ENCODE results near the gene WDR1.

WDR1 gene

DNA sequence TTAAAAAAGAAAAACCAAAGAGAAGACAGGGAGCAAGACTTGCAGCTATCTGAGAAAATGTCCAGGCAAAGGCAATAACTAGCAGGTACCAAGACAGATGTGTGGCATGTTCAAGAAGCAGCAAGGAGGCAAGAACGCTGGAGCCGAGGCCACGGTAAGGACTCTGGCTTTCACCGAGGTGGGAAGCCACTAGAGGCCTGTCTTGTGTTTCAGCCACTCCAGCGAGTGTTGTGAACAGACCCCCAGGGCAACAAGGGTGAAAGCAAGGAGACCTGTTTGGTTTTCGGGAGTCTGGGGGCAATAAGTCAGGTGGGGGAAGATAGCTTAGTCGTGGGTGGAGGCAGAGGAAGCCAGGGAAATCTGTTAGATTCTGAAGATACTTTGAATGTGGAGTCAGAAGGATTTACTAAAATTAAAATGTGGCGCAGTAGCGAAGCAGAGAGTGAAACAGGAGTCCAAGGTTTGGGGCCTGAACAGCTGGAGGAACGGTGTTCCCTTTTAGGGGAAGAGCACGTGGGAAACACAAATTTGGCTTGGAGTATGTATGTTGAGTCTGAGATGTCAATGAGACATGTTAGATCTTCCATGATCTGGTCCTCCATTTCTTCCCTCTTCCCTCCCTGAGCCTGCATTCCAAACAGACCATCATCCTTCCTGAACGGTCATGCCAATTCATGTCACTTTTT, 3.1 kb downstream of the WDR1 start:
- DNase-seq: no peak

DNA sequence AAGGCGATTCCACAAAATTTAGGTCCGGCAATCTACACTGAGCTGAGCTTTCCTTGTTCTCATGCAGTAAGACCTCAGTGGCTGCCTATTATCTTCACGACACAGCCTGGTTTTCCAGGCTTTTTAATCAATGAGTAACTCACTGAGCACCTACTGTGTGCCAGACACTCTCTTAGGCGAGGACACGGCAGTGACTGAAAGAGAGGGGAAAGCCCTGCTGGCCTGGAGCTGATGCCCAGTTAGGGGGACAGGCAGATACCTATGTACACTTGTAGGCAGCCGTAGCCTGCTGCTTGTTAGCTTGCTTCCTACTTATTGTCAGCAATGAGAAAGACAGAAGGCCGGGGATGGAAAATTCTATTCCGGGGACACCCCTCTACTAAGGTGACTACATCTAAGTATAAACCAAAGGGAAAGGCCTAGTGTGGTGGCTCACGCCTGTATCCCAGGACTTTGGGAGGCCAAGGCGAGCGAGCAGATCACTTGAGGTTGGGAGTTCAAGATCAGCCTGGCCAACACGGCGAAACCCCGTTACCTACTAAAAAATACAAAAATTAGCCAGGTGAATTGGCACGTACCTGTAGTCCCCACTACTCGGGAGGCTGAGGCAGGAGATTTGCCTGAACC, 3.8 kb downstream of the WDR1 start:
- DNase-seq: peak in 1 of 2 experiments; percentile 14

DNA sequence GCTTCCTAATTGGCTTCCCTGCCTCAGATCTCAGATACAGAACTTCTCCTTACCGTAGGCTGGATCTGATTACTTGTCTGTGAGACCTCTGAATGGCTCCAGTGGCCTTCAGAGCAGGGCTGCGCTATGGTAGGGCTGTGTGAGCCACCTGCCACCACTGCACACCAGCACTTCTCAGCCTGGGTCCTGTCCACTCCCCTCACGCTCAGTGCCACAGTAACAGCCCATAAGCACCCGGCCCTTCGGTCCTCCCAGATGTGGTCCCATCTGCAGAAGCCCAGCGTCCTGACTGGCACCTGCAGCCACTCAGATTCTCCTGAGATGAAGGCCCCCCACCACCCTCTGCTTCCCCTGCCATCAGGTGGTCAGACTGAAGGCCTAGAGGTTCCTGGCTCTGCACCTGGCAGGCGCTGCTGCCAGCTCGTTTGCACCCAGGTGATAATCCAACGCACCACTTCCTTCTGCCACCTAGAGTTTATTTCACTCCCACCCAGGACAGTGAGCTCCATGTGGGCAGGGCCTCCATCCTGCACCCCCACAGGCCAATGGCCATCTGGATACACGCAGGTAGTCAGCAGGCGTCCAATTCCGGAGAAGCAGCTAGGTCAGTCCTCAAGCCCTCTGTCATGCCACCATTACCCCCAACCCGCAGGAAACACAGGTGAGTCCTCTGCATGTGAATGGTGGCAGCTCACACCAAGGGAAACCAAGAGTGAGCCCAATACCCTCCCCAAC, 5.4 kb downstream of the WDR1 start:
- DNase-seq: peak in 1 of 2 experiments; percentile 21

DNA sequence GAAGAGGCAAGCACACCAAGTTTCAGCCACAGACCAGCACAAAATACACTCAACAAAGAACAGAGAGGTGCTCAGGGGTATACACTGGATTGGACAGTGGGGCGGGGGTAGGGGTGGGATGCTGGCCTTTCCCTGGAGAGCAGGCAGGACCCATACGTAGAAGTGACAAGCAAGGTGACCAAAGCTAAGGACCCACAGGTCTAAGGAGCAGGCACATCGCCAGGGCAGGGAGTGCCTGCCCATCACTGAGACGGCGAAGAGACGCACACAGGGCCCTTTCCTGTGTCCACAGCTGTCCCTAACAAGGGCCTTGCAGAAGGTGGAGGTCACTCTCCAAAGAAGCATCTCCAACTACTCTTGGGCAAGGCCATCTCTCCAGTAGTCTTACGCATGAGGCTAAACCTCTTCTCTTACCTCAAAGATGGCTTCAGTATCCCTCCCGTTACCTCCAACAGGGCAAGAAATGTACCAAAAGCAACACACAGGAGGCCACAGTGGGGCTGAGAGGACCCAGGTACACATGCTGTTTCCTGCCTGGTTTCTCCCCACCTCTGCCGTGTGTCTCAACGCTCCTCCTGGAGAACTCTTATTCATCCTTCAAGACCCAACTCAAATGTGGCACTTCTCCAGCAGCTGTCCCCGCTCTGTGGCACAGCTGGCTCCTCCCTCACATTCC, 6.5 kb downstream of the WDR1 start:
- no peak for DNase-seq

DNA sequence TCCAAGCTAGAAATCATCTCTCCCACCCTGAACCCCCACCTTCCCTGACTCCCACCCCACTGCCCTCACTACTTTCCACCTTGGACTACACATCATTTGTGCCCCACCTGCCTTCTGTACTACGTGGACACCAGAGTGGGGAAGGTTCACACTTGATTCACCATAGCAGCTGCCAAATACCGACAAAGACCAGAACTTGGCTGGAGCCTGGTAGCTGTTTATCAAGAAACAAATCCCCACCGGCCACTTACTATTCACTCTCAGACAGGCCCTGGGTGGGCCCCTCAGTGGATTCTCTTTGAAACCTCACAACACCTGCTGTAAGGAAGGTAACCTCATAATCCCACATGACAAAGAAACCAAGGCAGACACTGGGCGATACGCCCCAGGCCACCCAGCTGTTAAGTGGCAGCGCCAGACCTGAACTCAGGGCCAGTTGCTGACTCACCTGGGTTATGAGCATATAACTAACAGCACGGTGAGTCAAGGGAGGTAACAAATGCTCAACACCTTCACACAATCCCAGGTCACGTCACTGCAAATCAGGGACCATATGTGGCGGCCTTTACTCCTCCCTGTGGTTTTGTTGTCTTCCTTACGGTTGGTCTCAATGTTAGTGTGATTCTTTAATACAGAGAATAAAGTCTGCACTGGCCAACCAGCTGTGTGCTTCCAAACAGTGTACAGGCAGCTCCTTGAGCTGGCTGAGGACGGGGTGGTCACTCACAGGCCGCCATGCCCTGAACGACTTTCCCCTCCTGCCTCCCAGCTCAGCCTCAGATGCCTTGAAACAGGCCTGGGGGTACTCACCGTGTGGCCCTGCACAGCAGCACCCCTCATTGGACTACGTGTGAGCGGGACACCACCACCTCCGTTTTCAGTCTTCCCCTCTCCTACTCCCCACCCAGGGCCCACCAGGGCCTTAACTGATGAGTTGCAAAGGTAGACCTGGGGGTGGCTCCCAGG, 7.5 kb downstream of the WDR1 start:
- DNase-seq: peak; percentile 55 to 65

DNA sequence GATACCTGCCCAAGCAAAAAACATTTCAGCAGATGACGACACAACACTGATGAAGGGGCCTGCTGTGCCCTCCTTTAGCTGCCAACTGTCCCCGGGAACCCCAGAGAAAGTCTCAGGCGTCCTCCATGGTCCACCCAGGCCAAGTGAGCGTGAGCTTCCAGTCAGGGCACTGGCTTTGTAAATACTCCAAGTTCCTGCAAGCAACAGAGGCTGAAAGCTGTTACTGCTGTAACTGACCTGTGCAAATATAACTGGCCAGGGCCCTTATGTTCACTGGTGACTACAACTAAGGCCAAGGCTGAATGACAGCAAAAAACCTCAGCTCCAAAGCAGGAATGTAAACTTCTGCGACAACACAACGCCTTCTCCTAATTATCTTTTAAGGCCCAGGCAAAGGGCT, 8.2 kb downstream of the WDR1 start:
- no peak for DNase-seq

DNA sequence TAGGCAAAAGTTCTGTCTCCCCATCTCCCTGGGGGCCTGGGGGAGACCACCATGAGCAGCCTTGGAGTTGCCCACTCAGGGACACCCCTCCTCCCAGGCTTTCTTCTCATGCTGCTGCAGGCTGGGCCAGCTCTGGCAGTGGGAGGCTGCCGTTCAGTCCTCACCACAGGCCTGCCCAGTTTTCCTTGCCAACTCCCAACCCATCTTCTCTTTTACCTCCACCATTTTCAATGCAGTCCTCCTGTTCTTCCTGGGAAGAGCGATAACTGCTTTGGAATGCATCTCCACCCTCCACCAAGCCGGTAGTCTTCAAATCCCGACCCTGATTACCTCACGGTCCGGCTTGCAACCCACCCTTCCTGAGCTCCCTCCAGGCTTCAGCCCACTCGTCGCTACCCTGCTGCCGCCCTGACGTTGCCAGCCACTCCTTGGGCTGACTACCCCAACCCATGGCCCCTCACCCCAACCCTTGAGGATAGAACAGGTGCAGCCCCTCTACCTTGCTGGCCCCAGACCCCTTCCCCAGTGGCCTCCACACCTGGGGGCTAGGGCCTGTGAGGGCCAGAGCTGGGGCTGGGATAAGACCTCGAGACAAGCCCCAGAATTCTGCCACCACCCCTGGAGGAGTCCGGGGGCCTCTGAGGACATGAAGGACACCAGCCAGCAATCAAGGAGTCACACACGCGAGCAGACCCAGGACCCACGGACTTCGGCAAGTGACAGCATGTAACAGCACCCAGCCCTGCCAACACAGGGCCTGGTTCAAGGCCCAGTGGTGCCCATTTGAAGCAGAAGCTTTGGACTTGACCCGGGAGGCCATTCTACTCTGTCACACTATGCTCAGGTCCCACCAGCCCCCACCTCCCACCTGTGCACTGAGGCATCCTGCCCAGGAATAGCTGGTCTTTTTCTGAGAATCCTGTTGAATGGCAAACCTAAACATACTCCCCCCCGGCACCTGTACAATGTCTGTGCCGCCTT, 9.2 kb downstream of the WDR1 start:
- DNase-seq: no peak

DNA sequence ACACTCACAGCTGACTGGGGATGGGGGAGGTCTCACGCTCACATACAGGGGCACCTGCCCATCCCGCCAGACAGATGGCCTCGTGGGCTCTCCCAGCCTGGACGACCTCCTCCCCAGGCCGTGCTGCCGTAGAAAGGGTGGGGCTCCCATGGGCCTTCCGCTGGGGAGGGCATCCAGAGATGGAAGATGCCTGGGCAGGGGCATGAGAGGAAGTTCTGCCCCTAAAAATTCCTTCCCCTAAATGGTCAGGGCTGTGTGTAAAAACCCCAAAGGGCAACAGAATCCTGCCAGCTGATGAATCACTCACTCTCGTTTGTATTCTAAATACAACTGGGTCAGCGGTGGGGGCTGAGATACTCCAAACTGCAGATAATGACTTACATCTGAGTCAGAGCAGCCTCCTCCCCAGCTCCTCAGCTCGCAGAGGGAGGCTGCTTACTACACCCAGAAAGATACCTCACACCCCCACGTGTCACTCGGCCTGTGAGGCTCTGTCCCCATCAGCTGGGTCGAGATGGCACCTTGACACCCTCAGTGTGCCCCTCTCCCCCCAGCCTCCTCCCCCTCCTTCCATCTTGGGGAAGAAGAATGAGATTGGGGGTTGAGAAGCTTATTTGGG, 10.1 kb downstream of the WDR1 start:
- DNase-seq: peak; percentile 78 to 82

DNA sequence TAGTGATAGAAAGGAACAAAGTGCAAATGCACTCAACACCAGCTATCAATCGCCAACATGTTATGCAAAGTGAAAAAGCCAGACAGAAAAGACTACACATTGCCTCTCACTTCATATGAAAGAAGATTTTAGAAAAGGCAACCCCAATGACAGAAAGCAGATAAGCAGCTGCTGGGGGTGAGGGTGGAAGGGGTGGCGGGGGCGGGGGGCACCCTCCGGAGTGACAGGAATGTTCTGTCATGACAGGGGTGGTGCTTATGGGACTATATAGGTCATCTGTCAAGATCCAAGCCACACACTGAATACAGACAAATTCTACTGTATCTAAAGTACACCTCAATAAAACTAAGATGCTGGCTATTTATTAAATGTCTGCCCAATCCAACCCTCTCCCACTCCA, 10.7 kb downstream of the WDR1 start:
- no peak for DNase-seq

DNA sequence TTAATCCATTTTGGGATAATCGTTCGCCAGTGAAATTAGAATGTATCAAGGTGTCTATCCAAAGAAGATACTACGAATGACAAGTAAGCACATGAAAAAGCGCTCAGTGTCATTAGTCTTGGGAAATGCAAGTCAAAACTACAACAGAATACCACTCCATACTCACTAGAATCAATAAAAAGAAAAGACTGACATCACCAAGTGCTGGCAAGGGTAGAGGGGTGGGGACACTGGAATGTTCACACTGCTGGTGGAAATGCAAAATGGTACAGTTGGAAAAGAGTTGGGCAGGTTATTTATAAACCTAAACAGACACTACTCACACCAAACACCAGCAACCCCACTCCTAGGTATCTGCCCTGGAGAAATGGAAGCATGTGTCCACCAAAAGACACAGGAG, 11.2 kb downstream of the WDR1 start:
- no peak for DNase-seq

DNA sequence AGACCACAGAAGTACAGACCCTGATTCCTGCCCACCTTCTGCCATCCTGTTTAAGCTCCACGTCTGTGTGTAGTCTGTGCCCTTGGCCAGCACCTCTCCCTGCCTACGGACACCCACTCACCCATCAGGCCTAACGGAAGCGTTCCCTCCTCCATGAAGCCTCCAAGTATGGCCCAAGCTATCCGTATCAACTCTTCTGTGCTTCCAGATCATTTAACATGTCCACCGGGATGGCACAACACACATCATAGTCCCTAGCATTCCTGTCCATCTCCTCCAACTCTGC, 11.7 kb downstream of the WDR1 start:
- DNase-seq: no peak

DNA sequence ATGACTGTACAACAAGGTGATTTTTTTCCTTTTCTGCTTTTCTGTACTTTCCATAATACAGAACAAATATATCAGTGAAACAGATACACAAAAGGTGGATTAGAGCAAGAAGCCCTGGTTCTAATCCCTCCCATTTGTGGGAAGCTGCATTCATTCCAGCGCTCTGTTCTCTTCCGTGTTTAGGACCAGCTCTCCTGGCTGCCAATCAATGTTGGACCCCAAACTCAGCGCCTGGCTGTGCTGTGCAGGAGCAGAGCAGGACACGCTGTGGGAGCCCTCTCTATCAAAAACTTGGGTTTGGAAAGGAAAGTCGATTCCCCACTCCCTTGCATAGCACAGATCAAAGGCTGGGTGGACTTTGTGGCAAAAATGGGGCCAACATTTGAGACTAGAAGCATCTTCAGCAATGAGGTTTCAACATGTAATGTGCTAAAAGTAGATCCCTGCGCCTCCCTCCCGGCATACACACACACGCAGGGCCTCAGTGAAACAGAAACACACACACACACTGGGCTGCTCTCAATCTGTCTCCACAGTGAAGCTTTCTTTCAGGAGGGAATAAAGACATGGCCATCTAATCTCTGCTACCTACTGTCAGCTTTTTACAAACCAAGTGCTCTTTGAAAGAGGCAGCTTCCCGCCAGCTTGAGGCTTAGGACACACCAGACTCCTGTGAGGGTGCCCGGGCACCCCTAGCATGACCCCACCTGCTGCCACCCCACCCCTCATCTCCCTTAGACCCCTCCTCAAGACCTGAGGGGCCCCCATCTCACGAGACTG, 12.2 kb downstream of the WDR1 start:
- no peak for DNase-seq

DNA sequence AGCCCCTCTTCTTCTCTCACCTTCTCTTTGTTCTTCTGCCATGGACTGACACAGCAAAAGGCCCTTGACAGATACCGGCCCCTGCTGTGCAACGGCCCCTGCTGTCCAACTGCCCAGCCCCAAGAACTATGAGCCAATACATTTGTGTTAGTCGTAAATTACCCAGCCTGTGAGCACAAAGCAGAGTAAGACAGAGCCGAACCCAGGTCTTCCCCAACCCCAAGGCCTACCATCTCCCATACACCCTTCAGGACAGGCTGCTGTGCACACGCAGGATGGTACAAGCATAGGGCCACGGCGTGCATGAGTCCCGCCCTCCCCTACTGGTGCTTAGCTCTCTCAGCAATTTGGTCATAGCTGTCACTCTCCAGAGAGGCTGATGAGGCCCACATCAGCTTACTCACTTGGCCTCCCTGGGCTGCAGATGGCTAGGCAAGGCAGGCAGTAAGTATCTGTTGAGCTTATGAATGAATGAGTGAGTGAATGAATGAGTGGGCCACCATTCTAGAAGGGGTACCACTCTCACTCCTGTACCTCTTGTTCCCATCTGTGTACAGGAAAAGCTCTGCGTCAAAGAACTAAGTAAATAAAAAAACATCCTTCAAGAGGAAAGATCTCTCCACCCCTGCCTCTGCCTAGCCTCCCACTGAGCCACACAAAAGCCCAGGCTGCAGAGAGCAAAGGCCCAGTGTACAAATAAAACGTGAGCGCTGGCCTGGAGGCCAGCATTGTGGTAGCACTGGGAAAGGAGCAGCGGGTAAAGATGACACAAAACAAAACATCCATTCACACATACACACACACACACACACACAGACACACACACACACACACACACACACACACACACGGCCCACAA, 13.9 kb downstream of the WDR1 start:
- DNase-seq: no peak

DNA sequence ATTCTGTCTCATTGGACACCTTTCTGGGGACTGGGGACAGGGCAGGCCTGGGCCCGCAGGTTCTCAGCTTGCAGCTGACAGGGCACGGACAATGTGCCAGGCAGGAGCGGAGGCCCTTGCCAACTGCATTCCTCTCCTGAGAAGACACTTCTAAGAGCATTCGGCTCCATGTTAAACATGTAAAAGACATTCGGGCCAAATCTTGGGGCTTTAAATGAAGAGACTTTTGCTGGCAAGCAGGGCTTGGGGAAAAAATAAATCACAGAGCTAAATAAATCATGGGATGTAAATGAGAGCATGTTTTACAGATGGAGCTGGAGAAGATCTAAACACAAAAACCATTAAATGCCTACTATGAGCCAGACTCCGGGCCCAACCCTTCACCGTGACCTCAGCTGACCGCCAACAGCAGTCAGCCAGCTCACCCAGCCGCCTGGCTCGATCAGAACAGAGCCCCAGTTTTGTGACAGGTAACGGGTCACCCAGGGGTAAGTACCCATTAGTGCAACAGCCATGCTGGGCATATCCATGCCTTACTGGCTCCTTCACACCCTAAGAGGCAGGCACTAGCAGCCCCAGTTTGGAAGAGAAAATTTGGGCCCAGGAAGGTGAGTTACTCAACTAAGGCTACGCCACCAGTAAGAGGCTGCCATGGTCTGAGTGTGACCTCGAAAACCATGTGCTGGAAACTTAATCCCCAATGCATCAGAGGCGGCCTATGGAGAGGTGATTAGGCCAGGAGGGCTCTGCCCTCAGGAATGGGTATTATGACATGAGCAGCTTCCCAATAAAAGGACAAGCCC, 14.7 kb downstream of the WDR1 start:
- DNase-seq: no peak

DNA sequence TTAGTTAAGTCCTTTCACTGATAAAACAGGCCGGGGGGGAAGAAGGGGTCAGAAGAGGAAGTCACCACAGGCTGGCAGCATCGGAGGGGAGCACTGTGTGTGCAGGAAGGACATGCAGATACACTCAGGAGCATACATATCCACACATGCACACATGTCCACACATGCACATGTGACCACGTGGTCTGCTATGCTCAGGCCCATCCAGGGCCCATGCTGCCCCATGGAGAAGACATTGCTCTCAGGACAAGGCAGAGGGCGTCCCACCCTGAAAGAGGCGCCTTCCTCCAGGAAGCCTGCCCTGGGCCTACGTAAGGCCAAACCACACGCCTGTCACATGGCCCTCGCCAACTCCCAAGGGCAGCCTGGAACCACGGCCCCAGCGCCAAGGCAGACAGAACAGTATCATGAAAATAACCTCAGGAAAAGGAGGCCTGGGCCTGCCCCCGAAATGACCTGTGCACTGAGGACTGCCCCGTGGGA, 15.8 kb downstream of the WDR1 start:
- DNase-seq: peak; percentile 37 to 42

DNA sequence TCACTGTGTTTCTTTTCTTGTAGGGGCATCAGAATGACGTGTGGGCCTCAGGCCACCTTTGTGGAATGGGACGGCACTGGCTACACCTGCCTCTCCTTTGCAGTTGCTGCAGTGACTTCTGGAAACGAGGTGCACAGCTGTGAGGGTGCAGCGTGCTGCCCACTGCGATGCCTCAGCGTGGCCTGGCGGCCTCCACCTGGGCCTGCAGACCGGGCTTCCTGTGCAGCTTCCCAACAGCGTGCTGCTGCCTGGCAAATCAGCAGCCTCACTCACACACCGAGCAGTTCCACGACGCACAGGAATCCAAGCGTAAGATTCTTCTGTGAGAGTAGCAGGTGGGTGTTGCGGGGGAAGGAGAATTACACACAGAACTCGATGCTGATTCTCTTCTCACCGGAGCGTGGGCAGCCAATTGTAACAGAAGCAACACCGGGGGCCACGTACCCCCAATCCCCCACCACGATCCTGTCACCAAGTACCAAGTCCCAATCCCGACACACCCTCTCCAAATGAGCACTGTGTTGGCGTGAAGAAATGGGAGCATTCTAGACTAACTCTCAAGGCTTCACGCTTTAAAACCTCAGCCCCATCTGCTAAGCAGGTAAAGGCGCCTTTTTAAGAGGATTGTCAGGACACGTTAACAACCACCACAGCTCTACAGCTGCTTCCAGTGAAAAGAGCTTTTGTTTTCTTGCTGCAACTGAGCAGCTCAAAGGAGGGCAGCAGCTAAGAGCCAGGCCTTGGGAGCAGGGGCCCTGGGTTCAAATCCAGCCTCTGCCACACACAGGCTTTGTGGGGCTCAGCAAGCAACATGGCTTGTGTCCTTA, 16.9 kb downstream of the WDR1 start:
- peak; percentile 50 to 51 for DNase-seq

DNA sequence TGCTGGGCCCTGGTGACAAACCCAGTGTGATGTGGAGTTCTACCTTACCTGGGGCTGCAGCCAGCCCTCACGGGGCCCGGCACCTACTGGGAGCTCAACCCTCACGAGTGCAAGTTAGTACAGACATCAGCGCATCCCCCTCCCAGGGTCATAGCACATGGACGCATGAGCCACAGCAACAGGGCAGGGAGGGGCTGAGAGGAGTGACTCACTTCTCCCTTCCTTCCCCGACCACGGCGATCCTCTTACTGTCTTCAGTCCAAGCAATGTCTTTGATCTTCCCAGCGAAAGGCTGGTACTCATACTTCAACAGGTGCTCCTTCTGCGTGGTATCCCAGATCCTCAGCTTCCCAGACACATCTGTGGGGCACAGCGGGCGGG, 17.8 kb downstream of the WDR1 start:
- DNase-seq: peak; percentile 52 to 62

Measured in activated T-cell treated with anti-CD3 and anti-CD28 coated beads, Interleukin-2, amount 50 U/mL, for 48 hours (primary cell).